HG02798 (cell line): ENCODE results near the gene KRTAP13-1.

Experiments
- ATAC-seq: cut with Tn5 transposase; IDR thresholded peaks from one replicate; pipeline ENCODE4 v1.9.1; 2021; ENCODE audit warnings: mild to moderate bottlenecking; ENCODE audit not compliant: unreplicated experiment, poor library complexity

Gene KRTAP13-1

GRCh38 chr21:30395731-30396130 lies at the start of gene KRTAP13-1:
Gene KRTAP13-1, plus strand, starts transcription at chr21:30396031. Its CDS starts 56 bp downstream, at chr21:30396087.
- ATAC-seq = no peak

DNA sequence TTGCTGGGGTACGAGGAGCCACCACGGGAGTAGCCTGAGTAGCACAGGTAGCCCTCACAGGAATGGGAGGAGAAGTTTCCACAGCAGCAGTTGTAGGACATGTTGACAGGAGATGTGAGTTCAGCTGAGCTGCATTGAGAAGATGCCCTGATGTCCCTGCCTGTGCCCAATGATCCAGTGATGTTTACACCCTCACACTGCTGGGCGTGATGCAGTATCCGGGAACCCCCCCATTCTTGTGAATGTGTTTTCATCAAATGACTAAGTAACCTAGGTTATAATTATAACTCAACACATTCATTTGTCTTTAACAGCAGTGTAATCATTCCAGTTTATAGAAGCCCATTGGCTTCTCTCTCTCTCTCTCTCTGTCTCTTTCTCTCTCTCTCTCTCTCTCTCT lies 47.3 kb upstream of the KRTAP13-1 start, which contains the start of gene KRTAP23-1:
Gene KRTAP23-1 (minus strand): TSS at position 101 of the 400 bp plus-strand sequence. CDS start 0 bp downstream, at position 101.
- ATAC-seq = no peak

DNA sequence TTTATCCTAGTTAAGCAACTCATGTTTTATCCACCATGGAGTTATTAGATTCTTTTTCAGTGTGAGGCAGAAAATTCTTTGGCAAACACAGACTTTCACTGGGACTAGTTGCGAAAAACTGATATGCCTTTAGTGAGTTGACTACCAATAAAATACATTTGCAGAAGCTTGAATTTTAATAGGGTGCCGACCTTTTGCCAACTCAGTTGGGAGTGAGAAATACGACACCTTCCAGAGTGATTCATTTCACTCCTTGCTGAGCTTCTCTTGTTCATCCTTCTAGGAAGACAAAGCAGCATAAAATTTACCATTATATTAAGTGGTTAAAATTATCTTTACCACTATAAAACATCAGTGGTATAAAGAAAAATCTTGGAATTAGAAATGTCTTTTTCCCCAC lies 46.3 kb upstream of the KRTAP13-1 start:
- ATAC-seq = no peak

GRCh38 chr21:30351534-30351933 lies 44.3 kb upstream of the KRTAP13-1 start:
- ATAC-seq = no peak

GRCh38 chr21:30354308-30355005 lies 41.4 kb upstream of the KRTAP13-1 start:
- no peak for ATAC-seq

DNA sequence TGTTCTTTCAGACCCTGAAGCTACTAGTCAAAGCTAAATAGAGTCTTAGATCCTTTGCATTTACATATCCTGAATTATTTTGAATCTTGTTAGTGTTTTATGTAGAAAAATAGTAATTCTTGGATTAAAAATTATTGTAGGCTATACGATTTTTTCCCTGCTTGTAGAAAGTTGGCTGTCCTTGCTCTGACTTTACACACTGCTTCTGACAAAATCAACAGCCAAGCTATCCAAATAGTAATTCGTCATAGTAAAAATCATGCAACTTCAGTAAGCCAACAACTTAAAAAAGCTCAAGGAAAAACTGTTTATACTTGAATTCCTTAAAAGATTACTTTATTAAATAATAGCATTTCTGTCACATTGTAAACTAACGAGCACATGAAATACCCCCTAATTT lies 39.9 kb upstream of the KRTAP13-1 start:
- no peak for ATAC-seq

- no peak for ATAC-seq
Measured at GRCh38 chr21:30372139-30372770, 23.6 kb upstream of the KRTAP13-1 start, which contains the start of gene KRTAP13-2. Gene KRTAP13-2, minus strand, starts transcription at chr21:30372271. Its CDS starts 58 bp downstream, at chr21:30372213.

DNA sequence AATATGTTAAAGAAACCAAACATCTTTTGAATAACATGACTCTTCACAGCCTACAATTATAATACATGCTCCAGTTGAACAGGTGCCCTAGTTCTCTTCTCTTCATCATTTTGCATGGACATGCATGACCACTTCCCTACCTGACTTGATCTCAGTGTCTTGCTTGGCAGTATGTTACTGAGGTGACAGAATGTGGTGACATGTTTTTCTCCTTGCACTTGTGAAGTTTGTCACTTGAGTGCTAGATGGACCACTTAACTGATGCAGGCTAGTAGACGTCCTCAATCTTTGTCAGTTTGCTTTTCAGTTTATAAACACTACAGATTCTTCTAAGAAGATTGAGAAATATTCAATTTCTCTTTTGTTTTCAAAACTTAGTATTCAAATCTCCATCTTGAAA lies 13.6 kb upstream of the KRTAP13-1 start:
- ATAC-seq = no peak

- no peak for ATAC-seq
Measured at GRCh38 chr21:30391492-30392025, 4.3 kb upstream of the KRTAP13-1 start.

- no peak for ATAC-seq
Measured at GRCh38 chr21:30408782-30409494, 13.1 kb downstream of the KRTAP13-1 start.

GRCh38 chr21:30415993-30416392 lies 20.2 kb downstream of the KRTAP13-1 start:
- no peak for ATAC-seq

DNA sequence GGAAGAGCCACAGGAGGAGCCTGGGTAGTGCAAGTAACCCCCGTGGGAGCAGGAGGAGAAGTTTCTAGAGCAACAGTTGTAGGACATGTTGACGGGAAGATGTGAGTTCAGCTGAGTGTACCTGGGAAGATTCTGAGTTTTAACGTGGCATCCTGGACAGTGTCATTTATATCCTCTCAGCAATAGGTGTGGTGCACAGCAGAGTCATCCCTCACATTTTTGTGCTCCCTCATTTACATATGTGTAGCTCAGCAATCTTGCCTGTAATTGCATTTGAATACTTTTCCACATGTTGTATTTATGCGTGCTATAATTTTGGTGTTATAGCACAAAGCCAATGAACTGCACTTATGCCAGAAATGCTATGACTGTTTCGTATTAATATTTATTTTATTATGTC lies 30.0 kb downstream of the KRTAP13-1 start, which contains the start of gene KRTAP13-3:
Gene KRTAP13-3 (minus strand): TSS at position 101 of the 400 bp plus-strand sequence. CDS start 14 bp downstream, at position 87.
- ATAC-seq = no peak

DNA sequence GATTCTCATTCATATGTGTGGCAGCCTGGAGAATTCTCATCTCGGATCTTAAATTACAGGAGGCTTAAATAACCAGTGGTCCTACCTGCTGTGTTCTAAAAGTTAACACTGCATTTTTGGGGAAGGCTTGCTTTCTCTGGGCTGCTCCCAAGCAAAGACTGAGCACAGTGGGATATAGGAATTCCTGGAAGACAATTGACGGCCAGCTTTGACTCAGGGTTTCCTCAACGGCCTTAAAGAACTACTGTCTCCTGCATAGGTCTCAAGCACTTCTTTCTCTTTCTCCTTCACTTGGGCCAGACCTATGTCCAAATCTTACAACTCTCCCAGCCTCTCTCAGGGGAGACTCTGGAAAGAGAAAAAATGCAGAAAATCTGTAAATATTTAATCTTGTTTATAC lies 30.9 kb downstream of the KRTAP13-1 start:
- ATAC-seq = no peak

DNA sequence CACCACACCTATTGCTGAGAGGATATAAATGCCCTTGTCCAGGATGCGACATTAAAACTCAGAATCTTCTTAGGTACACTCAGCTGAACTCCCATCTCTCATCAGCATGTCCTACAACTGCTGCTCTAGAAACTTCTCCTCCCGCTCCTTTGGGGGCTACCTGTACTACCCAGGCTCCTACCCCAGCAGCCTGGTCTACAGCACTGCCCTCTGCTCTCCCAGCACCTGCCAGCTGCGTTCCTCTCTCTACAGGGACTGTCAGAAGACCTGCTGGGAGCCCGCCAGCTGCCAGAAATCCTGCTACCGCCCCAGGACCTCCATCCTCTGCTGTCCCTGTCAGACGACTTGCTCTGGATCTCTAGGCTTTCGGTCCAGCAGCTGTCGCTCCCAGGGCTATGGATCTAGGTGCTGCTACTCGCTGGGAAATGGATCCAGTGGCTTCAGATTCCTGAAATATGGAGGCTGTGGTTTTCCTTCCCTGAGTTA lies 34.4 kb downstream of the KRTAP13-1 start, which contains the start of gene KRTAP13-4:
Gene KRTAP13-4 (plus strand): TSS at position 51 of the 486 bp plus-strand sequence. CDS start 56 bp downstream, at position 107.
- no peak for ATAC-seq

DNA sequence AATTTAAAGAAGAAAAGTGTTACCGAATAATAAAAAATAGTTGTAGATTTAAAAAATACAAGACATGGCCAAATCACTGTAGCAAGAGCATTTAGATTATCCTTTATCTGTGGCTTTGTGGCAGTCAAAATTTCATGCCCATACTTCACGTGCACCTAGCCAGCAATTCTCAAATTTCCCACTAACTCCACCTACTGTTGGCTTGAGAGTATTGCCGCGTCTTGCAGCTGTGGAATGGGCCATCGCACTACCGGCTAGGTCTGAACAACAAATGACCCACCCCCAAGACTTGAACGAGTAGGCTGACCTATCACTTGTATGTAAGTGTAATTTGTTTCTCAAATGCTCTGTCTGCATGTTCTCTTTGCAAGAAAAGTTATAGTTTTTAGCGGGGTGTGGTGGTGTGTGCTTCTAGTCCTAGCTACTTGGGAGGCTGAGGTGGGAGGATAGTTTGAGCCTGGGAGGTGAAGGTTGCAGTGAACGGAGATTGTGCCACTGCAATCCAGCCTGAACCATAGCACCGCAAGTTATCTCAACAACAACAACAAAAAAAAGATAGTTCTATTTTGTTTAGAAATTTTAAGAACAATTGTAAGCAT lies 38.3 kb downstream of the KRTAP13-1 start:
- ATAC-seq = no peak

DNA sequence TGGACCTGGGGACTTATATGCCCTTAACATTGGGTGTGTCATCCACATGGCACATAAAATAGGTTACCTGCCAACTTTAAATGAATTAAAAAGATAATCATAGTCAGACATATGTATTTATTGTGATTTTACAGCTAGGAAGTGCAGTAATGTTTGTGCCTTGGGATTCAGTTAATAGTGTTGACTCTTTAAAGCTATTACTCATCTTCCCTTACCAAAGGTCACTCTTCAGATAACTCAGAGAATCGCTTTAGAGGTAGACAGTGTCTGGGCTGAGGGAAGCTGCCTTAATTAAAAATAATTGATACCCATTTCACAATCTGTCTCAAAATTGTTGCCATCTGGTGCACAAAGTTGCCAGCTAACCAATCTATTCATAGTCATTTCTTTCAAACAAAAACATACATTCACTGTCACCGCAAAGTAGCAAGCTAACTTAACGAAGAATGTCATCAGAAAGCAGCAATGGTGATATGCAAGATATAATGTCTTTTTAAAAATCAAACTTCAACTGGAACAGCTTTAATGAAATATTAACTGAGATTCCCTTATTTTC lies 41.3 kb downstream of the KRTAP13-1 start:
- ATAC-seq = no peak

- no peak for ATAC-seq
Measured at GRCh38 chr21:30439975-30440374, 44.1 kb downstream of the KRTAP13-1 start, which contains the start of gene KRTAP15-1. Gene KRTAP15-1, plus strand, starts transcription at chr21:30440275. Its CDS starts 53 bp downstream, at chr21:30440328.

DNA sequence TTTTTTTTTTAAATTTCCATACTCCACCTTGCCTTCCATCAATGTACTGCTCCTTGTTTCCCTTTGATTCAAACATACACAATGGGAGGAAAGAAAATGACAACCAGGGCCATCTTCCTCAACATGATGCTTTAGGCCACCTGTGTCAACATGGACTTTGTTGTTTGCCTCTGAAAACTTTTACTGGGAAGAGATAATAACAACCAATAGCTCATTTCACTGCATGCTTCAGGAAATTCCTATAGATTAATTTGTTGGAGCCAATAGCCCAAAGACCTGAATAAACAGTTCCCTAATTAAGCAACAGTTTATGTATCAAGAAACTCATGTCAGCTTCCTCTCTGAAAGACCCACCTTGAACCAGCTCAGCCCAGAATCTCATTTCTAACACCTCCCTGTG lies 47.4 kb downstream of the KRTAP13-1 start:
- no peak for ATAC-seq

- ATAC-seq = no peak
Measured at GRCh38 chr21:30444204-30444603, 48.4 kb downstream of the KRTAP13-1 start.
